ENCODE measurements around the gene MTUS2. TPM values are rescaled to one million over a fixed set of nuclear protein-coding genes. Genes with fewer than 3 reads are reported as not detected.

Gene MTUS2
- total and polyA plus RNA-seq, 2 experiments from 2014 or later = 0.27 to 0.38 TPM

- TF ChIP-seq ZNF462 (CRISPR knock-in tag; IDR thresholded peaks at IDR 0.05) = no peak
Observed at GRCh38 chr13:29529754-29530153, 709.6 kb downstream of the MTUS2 start (continued).

- no peaks in the 10 kb centered on the region for H3K4me1 ChIP-seq (ENCODE audit: insufficient read depth)
- no peak overlapping the region for H3K4me3 ChIP-seq
- no peak overlapping the region for H3K4me2 ChIP-seq
- H3K36me3 ChIP-seq (ENCODE audit: insufficient read depth) = peaks cover 61% of the 10 kb centered on the region
- ATAC-seq = no peak
- Mint-ChIP-seq H3K27me3 (ENCODE audit: insufficient read depth, low read depth, poor library complexity) (peaks cover 10% of the 10 kb centered on the region), H3K9me3 (no peaks in the 10 kb centered on the region), H3K36me3 (ENCODE audit: low read depth) (peaks cover 90% of the 10 kb centered on the region), H3K4me1 (no peaks in the 10 kb centered on the region), H3K4me3 (no peak overlapping the region), H3K27ac (no peak overlapping the region)
- H3F3A ChIP-seq (replicated peaks; ENCODE audit: low read depth) = no peaks in the 10 kb centered on the region
- H3K9me2 ChIP-seq (ENCODE audit: insufficient read depth) = no peaks in the 10 kb centered on the region
- no peak overlapping the region for H2AFZ ChIP-seq
- H3K79me2 ChIP-seq (replicated peaks; ENCODE audit: insufficient read depth) = peaks cover 52% of the 10 kb centered on the region
- no peak overlapping the region for H3K27ac ChIP-seq (ENCODE audit: low read depth)
- no peak for DNase-seq (ENCODE audit: low spot score)
- TF ChIP-seq REST (IDR thresholded peaks at IDR 0.05; ENCODE audit: unreplicated experiment) (no peak), ZNF462 (CRISPR knock-in tag; IDR thresholded peaks at IDR 0.05) (no peak), EZH2phosphoT487 (IDR thresholded peaks at IDR 0.05; ENCODE audit: unreplicated experiment) (no peak)
- H3K27me3 ChIP-seq (ENCODE audit: insufficient read depth) = no peaks in the 10 kb centered on the region
- H4K20me1 ChIP-seq (replicated peaks; ENCODE audit: insufficient read depth) = peaks cover 11% of the 10 kb centered on the region; the same call in 1 of the 2 replicates
Observed at GRCh38 chr13:29530901-29531300, 710.8 kb downstream of the MTUS2 start.
